Mononuclear cell (primary cell): ENCODE measurements around the gene OR2A25. TPM values are rescaled to one million over a fixed set of nuclear protein-coding genes. Genes with fewer than 3 reads are reported as not detected.

Experiments
- H3K27me3 ChIP-seq: 2 replicates; pipeline ENCODE4 v1.6.0; 2011; ENCODE audit warnings: low read length, control low read depth; ENCODE audit not compliant: insufficient read depth
- H3K4me1 ChIP-seq: 2 replicates; pipeline ENCODE4 v1.5.1; 2011; ENCODE audit warnings: mild to moderate bottlenecking, low read length, control low read depth; ENCODE audit not compliant: insufficient read depth
- H3K4me3 ChIP-seq: 2 replicates; pipeline ENCODE4 v1.5.1; 2011; ENCODE audit warnings: mild to moderate bottlenecking, low read length, moderate library complexity
- H3K9me3 ChIP-seq: 2 replicates; pipeline ENCODE4 v1.5.1; 2011; ENCODE audit warnings: low read depth, mild to moderate bottlenecking, control low read depth, low read length
- total RNA-seq: library from RNA; depleted of rRNA; stranded (reverse); fragments of >200 nt; gene quantifications from one replicate; pipeline ENCODE4 v1.2.3, GENCODE V29; 2012

Gene OR2A25, protein sequence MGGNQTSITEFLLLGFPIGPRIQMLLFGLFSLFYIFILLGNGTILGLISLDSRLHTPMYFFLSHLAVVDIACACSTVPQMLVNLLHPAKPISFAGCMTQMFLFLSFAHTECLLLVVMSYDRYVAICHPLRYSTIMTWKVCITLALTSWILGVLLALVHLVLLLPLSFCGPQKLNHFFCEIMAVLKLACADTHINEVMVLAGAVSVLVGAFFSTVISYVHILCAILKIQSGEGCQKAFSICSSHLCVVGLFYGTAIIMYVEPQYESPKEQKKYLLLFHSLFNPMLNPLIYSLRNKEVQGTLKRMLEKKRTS
- not detected for total RNA-seq

DNA sequence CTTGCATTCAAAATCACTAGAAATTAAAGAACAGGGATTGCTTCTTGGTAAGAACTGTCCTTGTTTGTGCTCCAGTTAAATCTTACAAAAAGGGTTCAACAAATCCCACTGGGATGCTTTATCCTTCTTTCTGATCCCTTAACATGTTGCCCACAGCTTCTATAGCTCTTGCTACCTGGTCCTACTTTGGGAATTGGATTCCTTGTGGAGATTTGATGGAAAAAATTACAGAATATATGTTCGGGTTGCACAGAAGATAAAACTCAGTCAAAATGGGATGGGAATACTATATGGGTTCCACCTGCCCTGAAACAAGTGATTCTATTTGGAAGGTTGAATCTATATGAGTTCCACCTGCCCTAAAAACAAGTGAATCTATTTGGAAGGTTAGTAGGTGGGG, at the start of gene OR2A25:
Gene OR2A25 (plus strand): TSS at position 301 of the 400 bp plus-strand sequence. CDS start 4,409 bp downstream, outside the sequence.
- H3K4me1 ChIP-seq, result no peaks in the 10 kb centered on the region
- H3K4me3 ChIP-seq, result no peak within 1 kb of the TSS
- H3K27me3 ChIP-seq, result no peaks in the 10 kb centered on the region
- no peaks in the 10 kb centered on the region for H3K9me3 ChIP-seq

DNA sequence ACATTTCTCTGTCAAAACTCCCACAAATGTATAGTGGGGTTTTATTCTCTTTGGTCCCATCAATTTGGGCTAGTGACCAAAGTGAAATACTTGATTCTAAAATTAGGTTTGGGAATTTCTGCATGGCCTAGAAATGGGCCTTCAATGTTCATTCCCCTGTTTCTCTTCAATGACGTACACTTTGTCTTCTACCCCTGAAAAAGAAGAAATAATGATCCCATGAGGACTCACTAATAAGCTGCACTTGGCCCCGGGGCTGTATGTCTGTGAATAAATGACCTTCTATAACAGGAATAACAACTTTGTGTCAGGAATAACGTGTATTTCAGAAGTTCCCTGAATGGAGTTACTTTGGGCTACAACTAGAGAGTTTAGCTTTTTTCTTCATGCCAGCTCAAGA, 49.3 kb upstream of the OR2A25 start:
- no peaks in the 10 kb centered on the region for H3K27me3 ChIP-seq
- H3K4me3 ChIP-seq, result no peak overlapping the region
- H3K9me3 ChIP-seq, result no peaks in the 10 kb centered on the region
- no peaks in the 10 kb centered on the region for H3K4me1 ChIP-seq

DNA sequence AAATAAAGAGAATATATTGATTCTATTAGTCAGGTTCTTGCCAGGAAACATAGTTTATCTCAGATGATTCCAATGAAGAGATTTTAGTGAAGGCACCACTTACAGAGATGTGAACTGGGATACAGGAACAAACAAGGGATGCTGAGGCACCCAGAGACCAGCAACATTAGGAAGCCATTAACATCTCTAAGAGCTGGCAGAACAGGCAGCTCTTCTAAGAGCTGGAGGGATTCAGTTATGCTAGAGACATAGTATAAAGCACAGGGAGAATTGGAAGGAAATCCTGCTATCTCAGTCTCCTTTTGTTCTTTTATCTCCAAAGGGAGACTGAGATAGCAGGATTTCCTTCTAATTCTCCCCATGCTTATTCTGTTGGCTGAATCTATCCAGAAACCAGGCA, 47.4 kb upstream of the OR2A25 start:
- H3K27me3 ChIP-seq, result no peaks in the 10 kb centered on the region
- no peak overlapping the region for H3K4me3 ChIP-seq
- no peaks in the 10 kb centered on the region for H3K9me3 ChIP-seq
- no peaks in the 10 kb centered on the region for H3K4me1 ChIP-seq

DNA sequence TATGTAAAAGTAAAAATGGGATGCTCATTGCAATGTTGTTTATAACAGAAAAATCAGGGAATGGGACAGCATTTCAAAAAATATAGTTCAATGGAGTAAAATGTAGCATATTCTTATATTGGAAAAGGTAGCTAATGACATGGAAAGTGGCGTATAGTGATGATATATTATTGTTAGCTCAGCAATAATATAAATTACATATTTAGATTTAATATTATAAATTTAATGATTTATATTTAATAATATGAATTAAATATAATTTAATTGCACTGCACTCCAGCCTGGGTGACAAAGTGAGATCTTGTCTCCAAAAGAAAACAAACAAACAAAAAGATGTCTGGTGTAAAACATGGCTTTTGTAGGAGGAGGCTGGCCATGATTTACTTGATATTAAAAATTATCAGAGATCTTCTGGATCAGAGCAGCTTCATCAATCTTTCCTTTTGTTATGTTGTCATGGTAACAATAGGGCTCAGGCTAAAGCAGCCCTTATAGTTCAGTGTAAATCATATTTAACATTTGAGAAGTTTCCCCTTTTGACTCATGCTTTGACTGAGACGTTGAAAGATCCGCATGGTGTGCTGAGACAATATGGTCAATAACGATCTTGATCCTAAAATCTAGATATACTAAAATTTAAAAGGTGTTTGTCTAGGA, 46.3 kb upstream of the OR2A25 start:
- H3K9me3 ChIP-seq, result no peaks in the 10 kb centered on the region
- no peaks in the 10 kb centered on the region for H3K27me3 ChIP-seq
- H3K4me3 ChIP-seq, result no peak overlapping the region
- no peaks in the 10 kb centered on the region for H3K4me1 ChIP-seq

DNA sequence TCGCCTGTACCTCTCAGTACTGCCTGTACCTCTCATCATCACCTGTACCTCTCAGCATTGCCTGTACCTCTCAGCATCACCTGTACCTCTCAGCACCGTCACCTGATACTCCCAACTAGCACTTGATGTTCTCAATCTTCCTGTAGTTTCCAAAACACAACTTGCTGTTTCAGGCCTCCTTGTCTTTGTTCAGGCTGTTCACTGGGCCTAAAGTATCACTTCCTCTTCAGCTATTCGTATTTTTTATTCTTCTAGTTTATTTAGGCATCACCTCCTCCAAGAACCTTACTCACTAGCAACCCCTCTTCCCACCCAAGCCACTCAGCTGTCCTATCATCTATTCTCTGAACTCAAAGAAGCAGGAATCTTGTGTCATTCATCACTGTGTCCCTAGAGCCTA, 45.4 kb upstream of the OR2A25 start:
- H3K27me3 ChIP-seq, result no peaks in the 10 kb centered on the region
- no peaks in the 10 kb centered on the region for H3K9me3 ChIP-seq
- H3K4me3 ChIP-seq, result no peak overlapping the region
- no peaks in the 10 kb centered on the region for H3K4me1 ChIP-seq

DNA sequence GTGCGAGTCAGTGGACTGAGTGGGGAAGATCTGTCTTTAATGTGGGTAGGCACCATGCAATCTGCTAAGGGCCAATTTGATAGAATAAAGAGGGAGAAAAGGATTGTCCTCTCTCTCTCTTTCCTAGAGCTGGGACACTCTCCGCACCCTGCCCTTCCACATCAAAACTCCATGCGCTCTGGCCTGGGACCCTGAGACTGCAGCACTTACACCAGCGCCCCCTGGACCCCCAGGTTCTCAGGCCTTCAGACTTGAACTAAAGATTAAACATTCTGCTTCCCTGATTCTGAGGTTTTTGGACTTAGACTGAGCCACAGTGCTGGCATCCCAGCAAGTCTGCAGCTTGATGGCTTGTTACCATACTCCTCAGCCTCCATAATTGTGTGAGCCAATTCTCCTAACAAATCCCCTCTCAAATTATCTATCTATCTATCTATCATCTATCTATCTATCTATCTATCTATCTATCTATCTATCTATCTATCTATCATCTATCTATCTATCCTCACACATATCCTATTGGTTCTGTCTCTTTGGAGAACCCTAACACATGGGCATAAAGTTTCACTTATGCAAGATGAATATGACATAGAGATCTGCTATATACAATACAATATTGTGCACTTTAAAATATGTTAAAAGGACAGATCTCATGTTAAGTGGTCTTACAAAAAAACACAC, 43.3 kb upstream of the OR2A25 start:
- Histone ChIP-seq H3K9me3 (no peaks in the 10 kb centered on the region), H3K4me1 (no peaks in the 10 kb centered on the region), H3K27me3 (no peaks in the 10 kb centered on the region), H3K4me3 (no peak overlapping the region)

DNA sequence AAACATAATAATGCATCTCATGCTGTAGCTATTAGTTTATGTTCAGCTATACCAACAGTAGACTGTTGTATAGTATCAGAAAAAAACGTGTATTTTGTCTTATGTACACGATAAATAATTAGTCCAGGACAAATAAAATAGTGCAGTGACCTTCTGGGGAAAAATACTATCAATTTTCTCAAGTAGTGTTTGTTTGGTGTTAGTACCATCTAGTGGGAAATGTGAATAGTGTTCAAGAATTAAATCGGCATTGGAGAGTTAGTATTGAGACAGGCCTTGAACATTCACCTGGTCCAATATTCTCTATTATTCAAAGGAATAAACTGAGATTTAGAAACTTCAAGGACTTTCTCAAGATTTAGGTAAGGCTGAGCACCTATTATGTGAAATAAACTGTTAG, 42.5 kb upstream of the OR2A25 start:
- no peaks in the 10 kb centered on the region for H3K4me1 ChIP-seq
- no peaks in the 10 kb centered on the region for H3K9me3 ChIP-seq
- no peak overlapping the region for H3K4me3 ChIP-seq
- no peaks in the 10 kb centered on the region for H3K27me3 ChIP-seq

DNA sequence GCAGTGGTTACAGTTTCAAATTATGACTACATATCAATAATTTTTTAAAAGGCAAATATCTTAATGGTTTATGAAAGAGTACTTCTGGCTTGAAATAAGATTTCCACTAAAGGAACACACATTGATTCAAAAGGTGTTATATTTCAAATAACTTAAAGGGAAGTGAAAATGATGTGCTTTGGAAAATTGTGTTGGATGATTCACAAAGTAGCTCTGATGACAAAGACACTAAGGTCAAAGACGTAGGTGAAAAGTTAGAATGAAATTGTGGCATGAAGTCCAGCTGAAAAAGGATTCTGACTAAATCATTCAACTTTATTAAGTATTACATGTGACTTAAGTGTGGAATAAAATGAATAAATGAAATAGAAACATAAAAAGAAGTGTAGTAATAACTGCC, 41.6 kb upstream of the OR2A25 start:
- no peak overlapping the region for H3K4me3 ChIP-seq
- no peaks in the 10 kb centered on the region for H3K4me1 ChIP-seq
- no peaks in the 10 kb centered on the region for H3K27me3 ChIP-seq
- no peaks in the 10 kb centered on the region for H3K9me3 ChIP-seq

DNA sequence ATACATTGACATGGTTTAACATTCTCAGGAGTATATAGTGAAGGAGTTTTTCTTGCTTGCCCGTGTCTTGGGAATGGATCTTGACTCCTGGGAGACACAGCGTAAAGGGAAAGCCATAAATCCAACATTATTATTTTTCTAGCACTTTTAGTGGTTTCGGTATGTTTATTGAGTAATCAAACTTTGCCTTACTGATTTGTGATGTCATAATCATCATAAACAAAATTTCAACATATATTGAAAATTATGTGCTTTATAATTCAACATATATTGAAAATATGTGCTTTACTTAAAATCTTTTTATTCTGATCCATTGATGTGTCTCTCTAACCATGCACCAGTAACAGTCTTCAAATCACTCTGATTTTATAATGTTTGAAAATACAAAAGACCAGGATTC, 41.1 kb upstream of the OR2A25 start:
- Histone ChIP-seq H3K27me3 (no peaks in the 10 kb centered on the region), H3K4me1 (no peaks in the 10 kb centered on the region), H3K4me3 (no peak overlapping the region), H3K9me3 (no peaks in the 10 kb centered on the region)

DNA sequence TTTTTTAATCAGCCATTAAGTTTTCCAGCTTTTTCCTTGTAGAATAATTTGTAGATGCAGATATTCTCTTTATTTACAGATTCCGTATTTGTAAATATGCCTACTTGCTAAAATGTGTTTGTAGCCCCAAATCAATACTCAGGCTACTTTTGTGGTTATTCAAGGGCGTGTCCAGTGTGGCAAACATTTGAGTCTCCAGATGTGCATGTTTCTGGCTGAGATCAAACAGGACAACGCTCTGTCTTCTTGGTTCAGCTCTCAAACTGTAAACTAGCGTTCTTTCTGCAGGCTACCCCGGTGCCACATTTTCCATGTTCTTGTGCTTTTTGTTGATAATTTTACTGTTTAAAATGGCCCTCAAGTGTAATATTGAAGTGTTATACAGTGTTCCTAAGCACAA, 37.1 kb upstream of the OR2A25 start:
- H3K9me3 ChIP-seq, result no peaks in the 10 kb centered on the region
- H3K4me3 ChIP-seq, result no peak overlapping the region
- H3K27me3 ChIP-seq, result no peaks in the 10 kb centered on the region
- no peaks in the 10 kb centered on the region for H3K4me1 ChIP-seq

DNA sequence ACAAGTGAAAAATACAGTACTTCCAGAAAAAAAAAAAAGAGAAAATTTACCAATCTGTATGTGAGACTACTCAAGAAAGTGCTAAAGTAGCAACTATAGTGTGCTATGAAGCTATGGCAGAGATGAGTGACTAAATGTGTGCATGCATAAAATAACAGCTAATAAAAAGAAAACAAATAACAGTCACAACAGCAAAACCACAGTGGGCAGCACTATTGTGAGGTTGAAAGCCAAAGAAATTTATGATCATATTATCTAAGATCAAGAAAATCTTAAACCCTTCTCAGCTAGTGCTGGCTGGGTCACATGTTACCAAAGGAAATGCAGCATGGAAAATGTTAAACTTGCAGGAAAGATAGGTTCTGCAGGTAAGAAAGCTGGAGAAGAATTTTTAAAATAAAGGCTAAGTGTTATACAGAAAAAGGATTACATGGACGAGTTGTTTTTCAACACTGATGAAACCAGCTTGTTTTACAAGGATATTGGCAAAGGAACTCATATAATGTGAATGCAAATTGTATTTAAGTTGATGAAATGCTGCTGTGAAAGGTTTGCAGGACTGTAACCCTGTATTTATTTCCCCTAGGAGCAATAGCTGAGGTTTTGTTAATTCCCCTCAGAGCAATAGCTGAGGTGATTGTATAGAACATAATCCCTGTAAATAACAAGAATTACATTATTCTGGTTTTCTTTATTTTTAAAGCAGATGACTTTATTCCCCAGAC, 36.5 kb upstream of the OR2A25 start:
- H3K27me3 ChIP-seq, result no peaks in the 10 kb centered on the region
- no peaks in the 10 kb centered on the region for H3K4me1 ChIP-seq
- no peak overlapping the region for H3K4me3 ChIP-seq
- no peaks in the 10 kb centered on the region for H3K9me3 ChIP-seq

DNA sequence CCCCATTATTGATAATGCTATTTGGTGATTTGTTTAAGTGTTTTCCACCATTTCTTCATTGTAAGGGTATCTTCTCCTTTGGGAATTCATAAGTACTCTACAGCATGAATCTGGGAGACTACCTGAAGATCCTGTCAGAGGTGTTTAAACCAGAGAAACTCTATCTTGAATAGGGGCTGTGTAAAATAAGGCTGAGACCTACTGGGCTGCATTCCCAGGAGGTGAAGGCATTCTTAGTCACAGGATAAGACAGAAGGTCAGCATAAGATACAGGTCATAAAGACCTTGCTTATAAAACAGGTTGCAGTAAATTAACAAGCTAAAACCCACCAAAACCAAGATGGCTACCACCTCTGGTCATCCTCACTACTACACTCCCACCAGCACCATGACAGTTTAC, 34.2 kb upstream of the OR2A25 start:
- Histone ChIP-seq H3K4me3 (no peak overlapping the region), H3K27me3 (no peaks in the 10 kb centered on the region), H3K9me3 (no peaks in the 10 kb centered on the region), H3K4me1 (no peaks in the 10 kb centered on the region)

DNA sequence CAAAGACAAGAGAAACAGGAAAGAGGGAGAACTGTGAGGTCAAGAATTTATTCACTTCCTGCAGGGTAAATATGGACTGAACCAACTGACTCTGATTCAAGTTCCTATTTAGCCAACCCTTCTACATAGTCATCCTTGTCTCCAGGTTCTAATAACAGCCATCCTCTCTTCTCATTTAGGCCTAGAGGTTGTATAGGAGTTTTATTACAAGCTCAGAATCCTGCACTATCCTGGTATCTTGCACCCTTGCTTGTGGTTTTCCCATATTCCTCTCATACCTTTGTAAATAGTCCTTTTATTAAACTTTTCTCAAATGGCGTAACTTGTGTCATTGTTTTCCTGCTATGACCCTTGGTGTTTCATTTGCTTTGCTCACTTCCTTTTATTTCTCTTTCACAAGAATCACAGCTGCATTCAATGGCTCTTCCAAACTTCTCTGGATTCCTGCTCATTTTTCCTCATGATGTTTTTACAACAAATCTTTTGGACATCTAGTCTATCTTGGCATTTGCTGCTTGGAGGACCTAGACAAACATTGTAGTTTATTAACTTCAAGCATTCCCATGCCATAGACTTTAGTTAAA, 33.2 kb upstream of the OR2A25 start:
- H3K9me3 ChIP-seq, result no peaks in the 10 kb centered on the region
- H3K27me3 ChIP-seq, result no peaks in the 10 kb centered on the region
- H3K4me1 ChIP-seq, result no peaks in the 10 kb centered on the region
- H3K4me3 ChIP-seq, result no peak overlapping the region

DNA sequence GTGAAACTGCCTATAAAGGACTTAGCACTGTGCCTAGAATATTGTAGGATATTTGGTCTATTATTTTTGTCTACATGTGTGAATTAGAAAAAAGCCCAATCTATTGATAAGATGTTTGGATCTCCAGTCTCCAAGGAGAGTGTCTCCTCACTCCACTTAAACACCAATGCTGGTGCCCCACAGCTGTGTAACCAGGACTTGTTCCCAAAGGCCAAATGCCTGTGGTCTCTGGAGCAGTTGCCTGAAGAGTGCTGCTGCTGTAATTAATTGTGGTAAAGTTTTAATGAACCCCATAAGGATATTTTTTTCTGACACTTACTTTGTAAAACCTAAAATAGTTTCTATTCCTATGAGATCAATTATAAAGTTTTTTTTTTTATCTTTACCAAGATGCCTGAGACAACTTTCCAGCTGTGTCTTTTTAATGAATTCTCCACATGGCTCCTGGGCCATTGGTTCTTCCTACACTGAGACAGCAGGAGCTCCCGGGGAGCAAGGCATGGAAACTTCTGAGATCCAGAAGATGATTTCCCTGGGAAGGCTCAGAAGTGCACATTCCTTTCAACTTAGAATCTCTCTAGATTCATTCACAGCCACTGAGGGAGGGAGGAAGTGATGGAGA, 32.1 kb upstream of the OR2A25 start:
- no peaks in the 10 kb centered on the region for H3K9me3 ChIP-seq
- no peak overlapping the region for H3K4me3 ChIP-seq
- H3K4me1 ChIP-seq, result no peaks in the 10 kb centered on the region
- H3K27me3 ChIP-seq, result no peaks in the 10 kb centered on the region
